H9 (cell line): ENCODE results near the gene DPP10. TPM values are rescaled to one million over a fixed set of nuclear protein-coding genes. Genes with fewer than 3 reads are reported as not detected.

Experiments
- DNase-seq: peaks from one replicate; pipeline ENCODE4 v3.0.0-alpha.2; 2017
- H2AFZ ChIP-seq: one replicate; pipeline ENCODE4 v1.6.1; 2013; ENCODE audit warnings: mild to moderate bottlenecking, low read length, control low read depth, moderate library complexity
- H2AK5ac ChIP-seq: 2 replicates; pipeline ENCODE4 v1.6.1; 2013; ENCODE audit warnings: low read length, control low read depth, mixed read lengths; ENCODE audit not compliant: insufficient read length
- H2BK120ac ChIP-seq: one replicate; pipeline ENCODE4 v1.6.1; 2013; ENCODE audit warnings: low read depth, mild to moderate bottlenecking, low read length, control low read depth, inconsistent platforms; ENCODE audit not compliant: poor library complexity, severe bottlenecking
- H2BK12ac ChIP-seq: 2 replicates; pipeline ENCODE4 v1.6.1; 2013; ENCODE audit warnings: low read length, control low read depth, mixed read lengths, low read depth; ENCODE audit not compliant: insufficient read length
- H2BK15ac ChIP-seq: 2 replicates; pipeline ENCODE4 v1.6.1; 2013; ENCODE audit warnings: low read depth, low read length, control low read depth
- H2BK20ac ChIP-seq: one replicate; pipeline ENCODE4 v1.6.1; 2013; ENCODE audit warnings: low read depth, mild to moderate bottlenecking, low read length, control low read depth, inconsistent platforms; ENCODE audit not compliant: poor library complexity, severe bottlenecking
- H2BK5ac ChIP-seq: 2 replicates; pipeline ENCODE4 v1.6.1; 2013; ENCODE audit warnings: low read length, control low read depth, mixed read lengths; ENCODE audit not compliant: insufficient read length
- H3K14ac ChIP-seq: 2 replicates; pipeline ENCODE4 v1.6.1; 2013; ENCODE audit warnings: low read length, control low read depth; ENCODE audit not compliant: insufficient read depth
- H3K18ac ChIP-seq: 2 replicates; pipeline ENCODE4 v1.6.1; 2013; ENCODE audit warnings: low read depth, mild to moderate bottlenecking, mixed read lengths, low read length, control low read depth; ENCODE audit not compliant: insufficient read length
- H3K23ac ChIP-seq: 2 replicates; pipeline ENCODE4 v1.6.1; 2013; ENCODE audit warnings: low read length, control low read depth, mixed read lengths, low read depth; ENCODE audit not compliant: insufficient read length
- H3K23me2 ChIP-seq: 2 replicates; pipeline ENCODE4 v1.6.1; 2013; ENCODE audit warnings: low read depth, mild to moderate bottlenecking, mixed read lengths, low read length, control low read depth; ENCODE audit not compliant: insufficient read length, poor library complexity, severe bottlenecking
- H3K27ac ChIP-seq: 2 replicates; pipeline ENCODE4 v1.5.1; 2013; ENCODE audit warnings: low read length, control low read depth, mixed read lengths, low read depth; ENCODE audit not compliant: insufficient read length
- H3K27me3 ChIP-seq: 2 replicates; pipeline ENCODE4 v1.6.1; 2013; ENCODE audit warnings: low read length, control low read depth, inconsistent platforms; ENCODE audit not compliant: insufficient read depth
- H3K4ac ChIP-seq: 2 replicates; pipeline ENCODE4 v1.6.1; 2013; ENCODE audit warnings: low read depth, mild to moderate bottlenecking, control low read depth, inconsistent platforms, low read length, moderate library complexity
- H3K4me1 ChIP-seq: 2 replicates; pipeline ENCODE4 v1.6.1; 2013; ENCODE audit warnings: low read length, control low read depth, inconsistent platforms; ENCODE audit not compliant: insufficient read depth
- H3K4me2 ChIP-seq: 2 replicates; pipeline ENCODE4 v1.6.1; 2013; ENCODE audit warnings: low read length, control low read depth, mixed read lengths; ENCODE audit not compliant: insufficient read length, insufficient read depth
- H3K56ac ChIP-seq: 2 replicates; pipeline ENCODE4 v1.6.1; 2013; ENCODE audit warnings: low read depth, mild to moderate bottlenecking, mixed read lengths, low read length, control low read depth; ENCODE audit not compliant: insufficient read length
- H3K79me1 ChIP-seq: 2 replicates; pipeline ENCODE4 v1.6.1; 2013; ENCODE audit warnings: low read depth, mild to moderate bottlenecking, moderate library complexity, low read length, control low read depth, inconsistent platforms; ENCODE audit not compliant: insufficient read depth, poor library complexity, severe bottlenecking
- H3K79me2 ChIP-seq: 2 replicates; pipeline ENCODE4 v1.6.1; 2013; ENCODE audit warnings: low read length, control low read depth, inconsistent platforms; ENCODE audit not compliant: insufficient read depth
- H3K9ac ChIP-seq: 2 replicates; pipeline ENCODE4 v1.6.1; 2013; ENCODE audit warnings: low read length, control low read depth, mixed read lengths; ENCODE audit not compliant: insufficient read length; ENCODE audit errors: extremely low read depth
- H3K9me3 ChIP-seq: one replicate; pipeline ENCODE4 v1.6.1; 2013; ENCODE audit warnings: low read depth, low read length, inconsistent platforms; ENCODE audit not compliant: control insufficient read depth
- H3T11ph ChIP-seq: one replicate; pipeline ENCODE4 v1.6.1; 2013; ENCODE audit warnings: mild to moderate bottlenecking, low read length, control low read depth, inconsistent platforms
- H4K20me1 ChIP-seq: one replicate; pipeline ENCODE4 v1.6.1; 2013; ENCODE audit not compliant: control insufficient read depth, insufficient read length, insufficient read depth
- H4K5ac ChIP-seq: 2 replicates; pipeline ENCODE4 v1.6.1; 2013; ENCODE audit warnings: low read depth, mild to moderate bottlenecking, mixed read lengths, low read length, control low read depth; ENCODE audit not compliant: insufficient read length
- H4K8ac ChIP-seq: replicated peaks from 2 replicates; pipeline ENCODE4 v1.6.1; 2013; ENCODE audit warnings: low read length, control low read depth, mixed read lengths, low read depth; ENCODE audit not compliant: insufficient read length
- H4K91ac ChIP-seq: 2 replicates; pipeline ENCODE4 v1.6.1; 2013; ENCODE audit warnings: low read depth, mild to moderate bottlenecking, moderate library complexity, mixed read lengths, low read length, control low read depth; ENCODE audit not compliant: insufficient read length
- H3K27ac Mint-ChIP-seq, 3 experiments: 2 replicates in 2 of 3; 3 replicates in 1 of 3; pipeline ENCODE4 v1.8.0; 2020 to 2021; ENCODE audit warnings: mixed read lengths in 3 of 3, mild to moderate bottlenecking in 1 of 3, moderate library complexity in 1 of 3
- H3K27me3 Mint-ChIP-seq: 2 replicates; pipeline ENCODE4 v1.8.0; 2021; ENCODE audit warnings: low read depth, mild to moderate bottlenecking, moderate library complexity, mixed read lengths
- H3K36me3 Mint-ChIP-seq, 3 experiments: 2 replicates in 2 of 3; 3 replicates in 1 of 3; pipeline ENCODE4 v1.8.0; 2020 to 2021; ENCODE audit warnings: low read depth in 3 of 3, mixed read lengths in 3 of 3; ENCODE audit not compliant: insufficient read depth in 1 of 3
- H3K4me1 Mint-ChIP-seq, 2 experiments: 2 replicates each; pipeline ENCODE4 v1.8.0; 2020; ENCODE audit warnings: mixed read lengths in 2 of 2
- H3K4me3 Mint-ChIP-seq, 2 experiments: 2 replicates in 1 of 2; 3 replicates in 1 of 2; pipeline ENCODE4 v1.8.0; 2020 to 2021; ENCODE audit warnings: mild to moderate bottlenecking in 2 of 2, mixed read lengths in 2 of 2, moderate library complexity in 1 of 2
- H3K9me3 Mint-ChIP-seq, 2 experiments: 2 replicates in 1 of 2; 3 replicates in 1 of 2; pipeline ENCODE4 v1.8.0; 2020; ENCODE audit warnings: mild to moderate bottlenecking in 2 of 2, mixed read lengths in 2 of 2, moderate library complexity in 1 of 2
- CTCF ChIP-seq: fragments of 200-600 bp; sonication (generic); conservative IDR thresholded peaks from 3 replicates; pipeline ENCODE4 v1.8.0; 2021; ENCODE audit warnings: antibody characterized with exemption, mild to moderate bottlenecking
- WGBS: extraction: QIAGEN DNeasy Blood & Tissue Kit; methylation state at CpG from one replicate; pipeline ENCODE4 v1.1.7; 2013; ENCODE audit warnings: missing lambda C conversion rate, low lambda C conversion rate, mixed read lengths; ENCODE audit not compliant: insufficient read length; ENCODE audit errors: extremely low coverage; 5-methylcytosine and 5-hydroxymethylcytosine counted together
- total RNA-seq: library from RNA; stranded (reverse); gene quantifications from 2 replicates; pipeline ENCODE4 v1.2.1, GENCODE V29; 2021

Gene DPP10
- total RNA-seq, 1 experiment from 2014 or later = 11.3 TPM

- H3K4me2 ChIP-seq = no peak overlapping the region
- H3K9ac ChIP-seq = no peak overlapping the region
- H4K91ac ChIP-seq = no peak overlapping the region
- no peak for DNase-seq
- no peak overlapping the region for H3K4ac ChIP-seq
- no peak overlapping the region for H3T11ph ChIP-seq
- no peak overlapping the region for H4K5ac ChIP-seq
- H4K8ac ChIP-seq = no peak overlapping the region
- H2BK12ac ChIP-seq = no peak overlapping the region
- H3K9me3 ChIP-seq = no peaks in the 10 kb centered on the region
- no peaks in the 10 kb centered on the region for H3K27me3 Mint-ChIP-seq
- WGBS = no CpG with 5 or more reads among the region's 5 CpGs
- no peak overlapping the region for H3K23ac ChIP-seq
- H3K14ac ChIP-seq = no peak overlapping the region
- no peak overlapping the region for H2BK20ac ChIP-seq
- H2AFZ ChIP-seq = no peak overlapping the region
- H2BK15ac ChIP-seq = no peak overlapping the region
- peaks cover 0 to 4% (median 0%) of the 10 kb centered on the region in 3 experiments; a peak in 1 of 7 replicates for H3K36me3 Mint-ChIP-seq
- no peak overlapping the region for H3K27ac Mint-ChIP-seq
- H3K4me1 Mint-ChIP-seq = no peaks in the 10 kb centered on the region
- no peaks in the 10 kb centered on the region for H3K23me2 ChIP-seq
- no peak overlapping the region for H3K18ac ChIP-seq
- H3K79me2 ChIP-seq = no peaks in the 10 kb centered on the region
- no peak overlapping the region for H2AK5ac ChIP-seq
- no peak overlapping the region for H3K56ac ChIP-seq
- no peaks in the 10 kb centered on the region for H3K79me1 ChIP-seq
- no peaks in the 10 kb centered on the region for H3K4me1 ChIP-seq
- H2BK5ac ChIP-seq = no peak overlapping the region
- H2BK120ac ChIP-seq = no peak overlapping the region
- H3K27ac ChIP-seq = no peak overlapping the region
- no peak overlapping the region for H3K4me3 Mint-ChIP-seq
- no peaks in the 10 kb centered on the region for H3K9me3 Mint-ChIP-seq
- H4K20me1 ChIP-seq = no peaks in the 10 kb centered on the region
- TF ChIP-seq CTCF = no peak
- no peaks in the 10 kb centered on the region for H3K27me3 ChIP-seq
Observed at GRCh38 chr2:115574667-115575066, 1132.2 kb downstream of the DPP10 start.
